AG10803 (cell line): ENCODE results near the gene CCDC187.

Experiments used
- DNase-seq: peaks from one replicate; pipeline ENCODE4 v3.0.0; 2010; ENCODE audit warnings: low read depth
- H3K4me3 ChIP-seq: 2 replicates; pipeline ENCODE4 v1.5.1; 2011; ENCODE audit warnings: mild to moderate bottlenecking, low read length, control low read depth
- CTCF ChIP-seq: conservative IDR thresholded peaks from 2 replicates; pipeline ENCODE4 v1.5.1; 2011; ENCODE audit warnings: mild to moderate bottlenecking, low read length, control low read depth, inconsistent platforms

Gene CCDC187

GRCh38 chr9:136257381-136258298 is 46.3 kb downstream of the CCDC187 start:
- H3K4me3 ChIP-seq: no peak overlapping the region
- DNase-seq: no peak
- no peak for TF ChIP-seq CTCF

GRCh38 chr9:136255896-136256890 is 47.7 kb downstream of the CCDC187 start:
- no peak overlapping the region for H3K4me3 ChIP-seq
- peak; percentile 6; the same call in 1 of the 2 replicates for TF ChIP-seq CTCF
- DNase-seq: no peak

GRCh38 chr9:136255166-136255538 is 48.7 kb downstream of the CCDC187 start:
- TF ChIP-seq CTCF: no peak
- H3K4me3 ChIP-seq: no peak overlapping the region
- DNase-seq: no peak

GRCh38 chr9:136254381-136255165 is 49.3 kb downstream of the CCDC187 start:
- no peak overlapping the region for H3K4me3 ChIP-seq
- DNase-seq: no peak

GRCh38 chr9:136253246-136254130 is 50.4 kb downstream of the CCDC187 start:
- TF ChIP-seq CTCF: no peak
- H3K4me3 ChIP-seq: no peak overlapping the region
- no peak for DNase-seq

More at GRCh38 chr9:136254381-136255165, 49.3 kb downstream of the CCDC187 start:
- TF ChIP-seq CTCF: no peak

- no peak for TF ChIP-seq CTCF
- DNase-seq: no peak
- H3K4me3 ChIP-seq: no peak overlapping the region
These were observed 51.0 kb downstream of the CCDC187 start for GRCh38 chr9:136252846-136253245.
